Endothelial cell of umbilical vein (primary cell): Measurements from ENCODE around the gene OTUD1. TPM values are rescaled to one million over a fixed set of nuclear protein-coding genes. Genes with fewer than 3 reads are reported as not detected.

Source experiments
- BruUV-seq: library from RNA; stranded (reverse); fragments of 400-500 nt; replicated peaks from 2 replicates; lab custom pipeline; 2021; lab: Mats Ljungman, UMichigan
- CTCF ChIA-PET: fragments of 300-600, 350-600 bp; sonication (Branson Sonifier 250); formaldehyde crosslinking; loops from one replicate; lab custom pipeline; 2021; ENCODE audit warnings: antibody characterized with exemption, inconsistent platforms; lab: Charles Lee
- POLR2A ChIA-PET: fragments of 300-600, 350-600 bp; sonication (Branson Sonifier 250); formaldehyde crosslinking; loops from one replicate; lab custom pipeline; 2021; ENCODE audit warnings: antibody characterized with exemption, inconsistent platforms; lab: Charles Lee
- DNase-seq: peaks from one replicate; pipeline ENCODE4 v3.0.0-alpha.2; 2011; ENCODE audit warnings: low read depth, low spot score
- FAIRE-seq: peaks from 2 replicates; lab custom pipeline; 2011; peaks lifted over from hg19 to GRCh38; lab: Jason Lieb, UNC
- H2AFZ ChIP-seq: 2 replicates; pipeline ENCODE4 v1.6.0; 2012; ENCODE audit warnings: low read depth, low read length, control low read depth, inconsistent platforms
- H3K27ac ChIP-seq: 2 replicates; pipeline ENCODE4 v1.5.1; 2011; ENCODE audit warnings: low read depth, mild to moderate bottlenecking, control low read depth, low read length, moderate library complexity; ENCODE audit not compliant: insufficient read depth
- H3K27me3 ChIP-seq, 2 experiments: 2 replicates each; pipeline versions ENCODE4 v1.6.0 to v1.6.1; 2011; ENCODE audit warnings: low read length in 2 of 2, mixed read lengths in 1 of 2; ENCODE audit not compliant: control insufficient read depth in 2 of 2, insufficient read depth in 2 of 2
- H3K36me3 ChIP-seq, 2 experiments: 2 replicates in 1 of 2; 3 replicates in 1 of 2; pipeline ENCODE4 v1.5.1; 2011; ENCODE audit warnings: low read length in 2 of 2, mild to moderate bottlenecking in 1 of 2, moderate library complexity in 1 of 2; ENCODE audit not compliant: control insufficient read depth in 2 of 2, insufficient read depth in 2 of 2; ENCODE audit errors: extremely low read depth in 1 of 2
- H3K4me1 ChIP-seq: 3 replicates; pipeline ENCODE4 v1.5.1; 2011; ENCODE audit warnings: mild to moderate bottlenecking, low read length; ENCODE audit not compliant: control insufficient read depth, insufficient read depth; ENCODE audit errors: extremely low read depth
- H3K4me2 ChIP-seq: 2 replicates; pipeline ENCODE4 v1.6.1; 2011; ENCODE audit warnings: low read length, control low read depth, mixed read lengths; ENCODE audit not compliant: insufficient read depth
- H3K4me3 ChIP-seq, 3 experiments: fragments of 200-600 bp in 1 of 3; sonication (generic), shearing (Covaris generic) in 1 of 3; replicated peaks in 1 of 3; 2 replicates each; pipeline ENCODE4 v1.5.1; 2011 to 2016; ENCODE audit warnings: control low read depth in 3 of 3, low read length in 3 of 3, mild to moderate bottlenecking in 2 of 3, inconsistent platforms in 1 of 3, low read depth in 1 of 3, moderate library complexity in 1 of 3; ENCODE audit not compliant: insufficient read depth in 1 of 3
- H3K79me2 ChIP-seq: 2 replicates; pipeline ENCODE4 v1.6.0; 2012; ENCODE audit warnings: low read length, inconsistent platforms; ENCODE audit not compliant: control insufficient read depth, insufficient read depth
- H3K9ac ChIP-seq: replicated peaks from 2 replicates; pipeline ENCODE3; 2011; ENCODE audit warnings: low read length, control low read depth; ENCODE audit not compliant: insufficient read depth; ENCODE audit errors: extremely low read depth
- H3K9me1 ChIP-seq: replicated peaks from 3 replicates; pipeline ENCODE4 v1.6.0; 2011; ENCODE audit warnings: mild to moderate bottlenecking, low read length; ENCODE audit not compliant: control insufficient read depth, insufficient read depth; ENCODE audit errors: extremely low read depth
- H3K9me3 ChIP-seq: replicated peaks from 2 replicates; pipeline ENCODE4 v1.5.1; 2012; ENCODE audit warnings: low read length, inconsistent platforms; ENCODE audit not compliant: control insufficient read depth, insufficient read depth
- H4K20me1 ChIP-seq: replicated peaks from 2 replicates; pipeline ENCODE3; 2011; ENCODE audit warnings: mild to moderate bottlenecking, low read length; ENCODE audit not compliant: control insufficient read depth, insufficient read depth; ENCODE audit errors: extremely low read depth
- CTCF ChIP-seq, 2 donors: IDR thresholded peaks; 1 replicate in 1 of 2; 2 replicates in 1 of 2; pipeline ENCODE4 v1.5.1; 2011; ENCODE audit warnings: low read length in 2 of 2, mild to moderate bottlenecking in 2 of 2, moderate library complexity in 2 of 2, control low read depth in 1 of 2, inconsistent platforms in 1 of 2, low read depth in 1 of 2; ENCODE audit not compliant: insufficient read depth in 1 of 2; ENCODE audit errors: extremely low read depth in 1 of 2
- EZH2 ChIP-seq: IDR thresholded peaks from 2 replicates; pipeline ENCODE4 v1.6.1; 2012; ENCODE audit warnings: borderline replicate concordance, low read depth, mild to moderate bottlenecking, moderate library complexity, low read length, inconsistent platforms; ENCODE audit not compliant: severe bottlenecking
- FOS ChIP-seq: IDR thresholded peaks from 2 replicates; pipeline ENCODE4 v1.6.1; 2011; ENCODE audit warnings: mild to moderate bottlenecking, low read length, moderate library complexity, borderline replicate concordance; ENCODE audit not compliant: insufficient read depth
- GATA2 ChIP-seq: IDR thresholded peaks from 2 replicates; pipeline ENCODE4 v1.7.0; 2011; ENCODE audit warnings: low read depth, mild to moderate bottlenecking, moderate library complexity, mixed read lengths, low read length; ENCODE audit not compliant: insufficient read length, insufficient read depth
- JUN ChIP-seq: IDR thresholded peaks from 2 replicates; pipeline ENCODE4 v1.6.1; 2011; ENCODE audit warnings: borderline replicate concordance, low read depth; ENCODE audit not compliant: insufficient read length, insufficient read depth
- MAX ChIP-seq: IDR thresholded peaks from 2 replicates; pipeline ENCODE4 v1.6.1; 2011; ENCODE audit not compliant: insufficient read depth, insufficient read length
- MYC ChIP-seq: IDR thresholded peaks from one replicate; pipeline ENCODE4 v1.6.1; 2011; ENCODE audit warnings: mild to moderate bottlenecking, low read depth, low read length
- POLR2A ChIP-seq: IDR thresholded peaks from 2 replicates; pipeline ENCODE4 v1.6.1; 2012; ENCODE audit warnings: low read depth, mild to moderate bottlenecking, control low read depth, low read length
- POLR2AphosphoS5 ChIP-seq: IDR thresholded peaks from 2 replicates; pipeline ENCODE4 v1.6.1; 2012; ENCODE audit warnings: low read depth, mild to moderate bottlenecking, control low read depth, low read length, moderate library complexity; ENCODE audit not compliant: insufficient read depth
- dilution Hi-C: fragments of 300-500 bp; cut with MboI; formaldehyde crosslinking; loops from one replicate; pipeline ENCODE4 v1.15.0; 2019; ENCODE audit warnings: low sequenced_read_pairs; ENCODE audit not compliant: extremely low pct_ligation_motif_present
- intact Hi-C: fragments of 100-400 bp; cut with micrococcal nuclease; formaldehyde crosslinking; loops from one replicate; pipeline ENCODE4 v1.10.0; 2022
- polyA plus RNA-seq, 4 experiments: library from polyadenylated mRNA; depleted of rRNA in 3 of 4; stranded (reverse) in 3 of 4; unstranded in 1 of 4; fragments of >200 nt; gene quantifications; 2 replicates each; pipeline versions ENCODE4 v1.2.1 to v1.2.3, GENCODE V29; 2011 to 2012; ENCODE audit warnings: missing spikeins in 1 of 4
- total RNA-seq: library from RNA; stranded (reverse); gene quantifications from 2 replicates; pipeline ENCODE4 v1.2.3, GENCODE V29; 2021

The OTUD1 gene
- total and polyA plus RNA-seq, 2 donors (not counting 3 experiments of a cell fraction or from before 2014, with no cell fraction given), result 2.2 to 4.8 TPM

- H4K20me1 ChIP-seq, result no peaks in the 10 kb centered on the region
- no peak overlapping the region for H3K9ac ChIP-seq
- DNase-seq, result no peak
- TF ChIP-seq MAX, result no peak
- ChIA-PET POLR2A (no interaction called here), CTCF (no interaction called here)
- FAIRE-seq, result no peak
- no peak overlapping the region for H3K4me3 ChIP-seq
- intact Hi-C loops (no loop called here), dilution Hi-C loops (no loop called here)
- H3K4me1 ChIP-seq, result no peaks in the 10 kb centered on the region
- H3K9me1 ChIP-seq, result no peaks in the 10 kb centered on the region
- no peaks in the 10 kb centered on the region for H3K9me3 ChIP-seq
- H3K27ac ChIP-seq, result no peak overlapping the region
- H2AFZ ChIP-seq, result no peak overlapping the region
- no TSS peak for BruUV-seq
- H3K4me2 ChIP-seq, result no peak overlapping the region
- H3K79me2 ChIP-seq, result no peaks in the 10 kb centered on the region
- H3K27me3 ChIP-seq, result no peaks in the 10 kb centered on the region
- H3K36me3 ChIP-seq, result no peaks in the 10 kb centered on the region
These were observed 19.1 kb upstream of the OTUD1 start for GRCh38 chr10:23419655-23420329.

GRCh38 chr10:23421397-23421796, 17.5 kb upstream of the OTUD1 start:
- H3K27ac ChIP-seq, result no peak overlapping the region
- ChIA-PET POLR2A (no interaction called here), CTCF (no interaction called here)
- intact Hi-C loops (no loop called here), dilution Hi-C loops (no loop called here)
- no peaks in the 10 kb centered on the region for H4K20me1 ChIP-seq
- no peak for DNase-seq
- H3K4me2 ChIP-seq, result no peak overlapping the region
- no TSS peak for BruUV-seq
- H3K4me1 ChIP-seq, result no peaks in the 10 kb centered on the region
- H3K9me1 ChIP-seq, result no peaks in the 10 kb centered on the region
- no peak overlapping the region for H3K4me3 ChIP-seq
- no peak overlapping the region for H3K9ac ChIP-seq
- H3K27me3 ChIP-seq, result no peaks in the 10 kb centered on the region
- no peaks in the 10 kb centered on the region for H3K36me3 ChIP-seq
- no peaks in the 10 kb centered on the region for H3K9me3 ChIP-seq
- no peak overlapping the region for H2AFZ ChIP-seq
- FAIRE-seq, result no peak
- no peaks in the 10 kb centered on the region for H3K79me2 ChIP-seq
- TF ChIP-seq JUN, result no peak
- no peak for TF ChIP-seq CTCF (IDR thresholded peaks at IDR 0.05; ENCODE audit: extremely low read depth in 1 of 2, insufficient read depth in 1 of 2, low read depth in 1 of 2, low read length in 2 of 2)
- no peak for TF ChIP-seq POLR2AphosphoS5
- TF ChIP-seq GATA2, result no peak
- no peak for TF ChIP-seq EZH2
- TF ChIP-seq POLR2A, result no peak
- TF ChIP-seq FOS, result no peak
- no peak for TF ChIP-seq MYC
